OCI-M1 (cell line): ENCODE data around the gene ADAMTS2.

Source experiments
- DNase-seq: peaks from one replicate; lab custom pipeline; 2025; lab: John Stamatoyannopoulos, UW

The ADAMTS2 gene

DNA sequence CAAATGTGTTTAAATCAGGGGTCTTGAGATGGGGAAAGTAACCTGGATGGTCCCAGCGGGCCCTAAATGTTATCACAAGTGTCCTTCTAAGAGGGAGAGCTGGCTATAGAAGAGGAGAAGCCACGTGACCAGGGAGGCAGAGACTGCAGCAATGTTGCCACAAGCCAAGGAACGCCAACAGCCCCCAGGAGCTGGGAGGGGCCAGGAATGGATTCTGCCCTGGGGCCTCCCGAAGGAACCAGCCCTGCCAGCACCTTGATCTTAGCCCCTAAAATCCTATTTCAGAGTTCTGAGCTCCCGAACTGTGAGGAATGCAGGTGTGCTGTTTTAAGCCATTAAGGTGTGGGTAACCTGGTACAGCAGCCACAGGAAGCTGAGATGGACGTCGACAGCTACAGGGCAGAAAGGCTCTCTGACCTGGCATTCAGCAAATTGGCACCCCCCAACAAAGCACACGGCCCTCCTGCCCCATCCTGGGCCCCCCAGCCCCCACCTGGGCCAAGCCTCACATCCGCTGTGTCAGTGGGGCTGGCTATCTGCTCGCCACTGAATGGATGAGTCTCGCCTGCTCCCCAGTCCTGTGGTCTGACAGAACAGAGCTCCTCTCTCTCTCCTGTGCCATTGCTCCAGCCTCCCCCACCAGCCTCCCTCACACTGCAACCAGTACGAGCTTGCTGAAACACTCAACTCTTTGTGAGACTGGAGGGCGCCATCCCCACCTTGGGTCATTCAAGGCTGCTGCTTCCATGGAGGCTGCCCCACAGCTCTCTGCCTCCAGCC is 78.8 kb downstream of the ADAMTS2 start:
- no peak for DNase-seq

- no peak for DNase-seq
These were observed 79.6 kb downstream of the ADAMTS2 start for GRCh38 chr5:179265514-179266290.

GRCh38 chr5:179264783-179265513 is 80.3 kb downstream of the ADAMTS2 start:
- no peak for DNase-seq

GRCh38 chr5:179264053-179264782 is 81.0 kb downstream of the ADAMTS2 start:
- no peak for DNase-seq

GRCh38 chr5:179263391-179264052 is 81.7 kb downstream of the ADAMTS2 start:
- no peak for DNase-seq

DNA sequence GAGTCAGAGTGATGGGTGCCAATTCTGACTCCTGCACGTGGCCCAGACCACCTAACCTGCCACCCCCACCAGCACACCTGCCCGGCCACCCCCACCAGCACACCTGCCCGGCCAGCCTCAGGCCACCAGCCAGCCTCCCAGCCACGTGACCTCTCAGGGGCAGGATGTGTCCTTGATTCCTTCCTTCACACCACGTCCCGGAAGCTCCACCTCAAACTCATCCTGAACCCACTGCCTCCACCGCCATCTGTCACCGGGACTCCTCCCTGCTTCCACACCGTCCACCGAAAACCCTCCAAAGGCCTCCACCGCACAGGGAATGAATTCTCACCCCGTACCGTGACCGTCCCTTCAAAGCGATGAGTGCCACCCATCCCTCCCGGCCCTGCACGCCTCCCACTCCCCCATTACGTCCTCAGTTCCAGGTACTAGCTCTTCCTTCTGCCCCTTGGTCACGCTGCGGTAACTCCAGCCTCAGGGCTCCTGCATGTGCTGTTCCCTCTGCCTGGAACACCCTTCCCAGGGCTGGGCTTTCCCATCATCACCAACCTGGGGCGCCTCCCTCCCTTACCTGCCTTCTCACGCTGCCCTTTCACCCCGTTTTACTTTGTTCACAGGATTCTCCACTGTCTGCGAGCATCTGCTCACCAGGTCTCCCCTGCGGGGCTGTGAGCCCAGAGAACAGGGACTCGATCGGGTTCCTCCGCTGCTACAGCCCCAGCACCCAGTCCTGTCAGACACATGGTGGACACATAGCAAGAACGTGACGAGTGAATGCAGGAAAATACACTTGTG is 82.9 kb downstream of the ADAMTS2 start:
- no peak for DNase-seq

- DNase-seq, result no peak
These were observed 83.7 kb downstream of the ADAMTS2 start for GRCh38 chr5:179261301-179262125.

GRCh38 chr5:179260324-179261070 is 84.8 kb downstream of the ADAMTS2 start:
- no peak for DNase-seq

DNA sequence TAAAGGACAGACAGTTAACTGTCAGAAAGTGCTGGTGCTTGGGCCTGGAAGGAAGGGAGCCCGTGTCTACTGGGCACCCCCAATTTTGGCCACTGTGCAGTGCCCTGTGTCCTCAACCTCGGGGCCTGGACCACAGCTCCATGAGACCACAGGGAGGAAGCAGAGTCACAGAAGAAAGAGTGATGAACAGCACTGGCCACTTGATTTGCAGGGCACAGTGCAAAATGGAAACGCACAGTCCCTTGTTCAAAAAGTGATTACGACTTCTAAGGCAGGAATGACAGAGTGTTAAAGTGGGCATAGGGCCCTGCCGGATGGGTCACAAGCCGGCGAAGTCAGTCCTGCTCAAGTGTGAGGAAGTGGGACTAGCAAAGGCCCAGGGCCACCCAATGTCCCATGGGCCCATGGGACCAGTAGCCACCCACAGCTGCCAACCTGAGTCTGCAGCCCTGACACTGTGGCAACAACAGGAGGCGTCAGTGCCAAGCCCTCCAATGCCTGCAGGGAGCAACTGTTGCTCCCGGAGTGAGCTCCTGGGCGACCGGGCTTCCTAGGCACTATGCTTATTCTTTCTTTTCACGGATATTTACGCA is 85.4 kb downstream of the ADAMTS2 start:
- no peak for DNase-seq

DNA sequence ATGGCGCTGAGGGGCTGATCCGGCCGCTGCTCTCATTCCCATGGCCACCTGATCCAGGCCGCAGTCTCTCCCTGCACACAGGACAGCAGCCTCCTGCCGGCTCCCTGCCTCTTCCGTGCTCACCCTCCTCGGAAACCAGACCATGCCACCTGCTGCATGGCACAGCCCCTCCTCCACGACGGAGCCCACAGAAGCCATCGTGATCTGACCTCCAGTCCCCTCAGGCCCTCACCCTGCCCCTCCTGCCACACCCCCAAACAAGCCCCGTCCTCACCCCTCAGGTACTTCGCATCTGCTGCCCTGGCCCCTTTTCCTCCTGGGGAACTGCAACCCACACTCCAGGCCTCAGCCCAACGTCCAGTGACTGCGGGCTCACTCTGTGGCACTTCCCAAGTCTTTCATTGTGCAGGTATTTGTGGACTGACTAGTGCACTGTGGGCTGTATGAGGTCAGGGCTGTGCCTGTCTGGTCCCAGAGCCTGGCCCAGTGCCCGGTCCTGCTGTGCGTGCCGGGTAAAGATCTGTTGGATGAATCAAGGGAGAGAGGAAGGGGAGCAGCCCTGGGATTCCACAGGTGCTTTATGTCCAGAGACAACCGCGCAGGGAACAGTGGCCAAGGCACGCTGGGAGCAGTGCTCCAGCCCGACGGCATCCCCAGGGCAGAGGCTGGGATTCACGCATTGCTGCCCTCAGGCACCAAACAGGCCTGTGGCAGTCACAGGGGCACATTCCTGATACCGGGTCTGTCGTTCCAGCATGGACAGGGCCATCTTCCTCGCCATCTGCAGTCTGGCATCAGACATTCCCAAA is 86.1 kb downstream of the ADAMTS2 start:
- no peak for DNase-seq

DNA sequence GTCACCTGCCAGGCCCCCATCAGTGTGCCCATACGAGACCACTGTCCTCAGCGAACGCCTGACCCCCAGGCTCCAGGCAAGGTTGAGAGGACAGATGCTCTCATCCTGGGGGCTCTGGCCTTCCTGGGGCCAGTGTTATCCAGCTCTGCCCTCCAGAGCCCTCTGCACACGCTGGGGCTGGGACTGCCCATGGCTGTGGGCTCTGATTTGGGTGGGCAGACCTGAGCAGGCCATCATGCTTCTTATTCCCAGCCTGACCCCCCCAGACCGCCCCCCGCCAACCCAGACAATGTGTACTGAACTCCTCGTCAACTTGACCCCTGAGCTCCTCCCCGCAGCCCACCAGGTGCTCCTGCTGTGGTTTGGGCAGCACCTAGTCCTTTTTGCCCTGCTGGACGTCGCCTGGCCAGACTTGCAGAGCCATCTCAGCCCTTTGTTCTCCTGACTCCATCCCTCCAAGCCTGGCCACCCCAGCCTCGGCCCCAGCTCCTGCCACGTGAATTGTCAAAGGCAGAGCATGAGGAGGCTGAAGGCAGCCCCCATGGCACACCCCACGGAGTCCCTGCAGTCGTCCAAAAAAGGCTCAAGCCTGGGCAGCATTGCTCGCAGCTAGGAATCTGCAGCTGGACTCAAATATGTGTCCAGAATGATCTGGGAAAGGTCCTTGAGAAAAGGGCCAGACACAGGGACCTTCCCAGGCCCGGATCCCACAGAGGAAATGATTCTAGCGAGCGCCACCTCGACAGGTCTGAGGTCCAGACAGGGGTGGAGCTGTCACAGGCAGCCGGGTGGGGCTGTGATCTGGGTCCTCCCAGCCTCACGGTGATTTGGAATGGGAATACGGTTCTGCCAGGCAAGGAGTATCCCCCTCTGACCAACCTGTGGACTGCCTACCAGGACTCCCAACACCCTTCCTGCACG is 87.0 kb downstream of the ADAMTS2 start:
- no peak for DNase-seq

- DNase-seq, result no peak
These were observed 88.0 kb downstream of the ADAMTS2 start for GRCh38 chr5:179257176-179257682.

DNA sequence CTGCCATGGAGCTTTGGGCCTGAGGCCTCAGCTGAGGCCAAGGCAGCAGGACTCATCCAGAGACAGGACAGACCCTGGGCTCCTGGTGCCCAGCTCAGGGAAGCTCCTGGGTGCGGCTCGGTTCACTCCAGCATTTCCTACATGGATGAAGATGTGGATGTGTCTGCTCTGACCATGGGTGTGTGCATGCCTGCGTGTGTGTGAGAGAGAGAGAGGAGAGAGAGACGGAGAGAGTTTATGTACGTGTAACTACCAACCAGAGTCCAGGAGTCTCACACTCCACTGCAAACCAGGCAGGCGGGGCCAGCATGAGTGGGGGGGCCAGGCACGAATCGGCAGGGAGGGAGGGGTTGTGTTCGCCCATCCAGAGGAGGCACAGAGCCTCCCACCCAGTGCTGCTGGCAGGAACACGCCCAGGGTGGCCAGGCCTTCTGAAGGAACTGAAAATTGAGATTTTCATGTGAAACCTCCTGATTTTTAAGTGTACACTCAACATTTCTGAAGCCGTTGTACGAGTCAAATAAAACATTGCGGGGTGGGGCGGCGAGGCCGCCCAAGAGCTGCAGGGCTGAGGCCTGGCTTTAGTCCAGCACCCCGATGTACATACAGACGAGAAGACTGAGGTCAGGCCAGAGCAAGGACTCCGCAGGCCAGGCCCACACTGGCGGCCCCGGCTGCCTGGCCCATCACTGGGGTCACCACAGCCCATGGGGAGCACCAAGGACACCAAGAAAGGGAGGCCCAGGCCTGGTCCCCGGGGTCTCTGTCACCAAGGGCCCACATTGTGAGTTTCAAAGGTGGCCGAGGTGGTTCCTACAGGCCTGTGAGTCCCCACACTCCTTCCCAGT is 88.7 kb downstream of the ADAMTS2 start:
- DNase-seq, result no peak

DNA sequence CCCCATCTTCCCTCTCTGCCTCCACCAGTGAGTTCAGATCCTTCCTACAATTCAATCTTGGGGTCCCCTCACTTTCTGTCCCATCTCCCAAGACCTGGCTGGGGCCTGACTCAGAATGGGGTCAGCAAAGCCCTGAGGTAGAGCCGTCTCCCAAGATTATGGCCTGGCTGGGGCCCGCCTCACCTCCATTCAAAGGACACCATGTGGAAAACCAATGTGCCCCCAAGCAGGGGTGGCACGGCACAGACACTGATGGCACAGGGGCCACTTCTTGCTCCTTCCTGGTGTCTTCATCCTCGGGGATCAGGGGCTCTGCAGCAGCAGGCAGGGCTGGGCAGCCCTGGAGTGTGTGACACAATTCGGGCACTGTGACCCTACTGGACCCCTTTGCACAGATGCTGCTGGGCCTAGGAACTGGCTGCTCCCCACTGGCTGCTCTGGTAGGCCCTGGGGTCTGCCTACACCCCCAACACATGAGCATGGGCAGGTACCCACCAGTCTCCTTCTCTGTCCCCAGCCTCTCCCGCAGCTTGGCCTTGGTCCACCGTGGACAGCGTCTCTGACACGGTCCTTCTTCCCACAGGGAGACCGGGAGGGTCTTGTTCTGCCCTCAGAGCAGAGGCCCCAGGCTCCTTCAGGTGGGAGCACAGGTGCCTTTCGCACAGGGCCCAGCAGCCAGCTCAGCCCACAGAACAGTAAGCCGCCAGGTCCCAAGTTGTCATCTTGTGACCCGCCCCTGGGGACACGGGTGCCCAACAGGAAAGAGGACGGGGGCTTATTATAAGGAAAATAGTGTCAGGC is 89.5 kb downstream of the ADAMTS2 start:
- DNase-seq, result no peak
